ENCODE results near the gene NLE1.

Gene NLE1

GRCh38 chr17:35086164-35086563 lies 55.9 kb downstream of the NLE1 start:
- Mint-ChIP-seq H3K27me3 (ENCODE audit: low read depth) (peaks cover 7% of the 10 kb centered on the region), H3K4me1 (peaks cover 26% of the 10 kb centered on the region), H3K9me3 (no peaks in the 10 kb centered on the region), H3K4me3 (peak overlapping the region; percentile 31 to 59 (median 49)), H3K27ac (no peak overlapping the region), H3K36me3 (ENCODE audit: low read depth) (no peaks in the 10 kb centered on the region)
- TF ChIP-seq CTCF (IDR thresholded peaks at IDR 0.05; ENCODE audit: unreplicated experiment in 3 of 3): no peak

- no peaks in the 10 kb centered on the region for H3K9me3 Mint-ChIP-seq
- H3K27ac Mint-ChIP-seq: no peak overlapping the region
- H3K27me3 Mint-ChIP-seq (ENCODE audit: low read depth): peaks cover 5% of the 10 kb centered on the region
- no peak overlapping the region for H3K4me3 Mint-ChIP-seq
- TF ChIP-seq CTCF (IDR thresholded peaks at IDR 0.05; ENCODE audit: unreplicated experiment in 3 of 3): no peak
- peaks cover 24% of the 10 kb centered on the region for H3K4me1 Mint-ChIP-seq
- no peaks in the 10 kb centered on the region for H3K36me3 Mint-ChIP-seq (ENCODE audit: low read depth)
Observed at GRCh38 chr17:35084987-35085386, 57.1 kb downstream of the NLE1 start.

- H3K9me3 Mint-ChIP-seq: no peaks in the 10 kb centered on the region
- H3K4me3 Mint-ChIP-seq: no peak overlapping the region
- TF ChIP-seq CTCF (IDR thresholded peaks at IDR 0.05; ENCODE audit: unreplicated experiment in 3 of 3): no peak
- no peaks in the 10 kb centered on the region for H3K36me3 Mint-ChIP-seq (ENCODE audit: low read depth)
- no peak overlapping the region for H3K27ac Mint-ChIP-seq
- peaks cover 20% of the 10 kb centered on the region for H3K4me1 Mint-ChIP-seq
- peaks cover 5% of the 10 kb centered on the region for H3K27me3 Mint-ChIP-seq (ENCODE audit: low read depth)
Observed at GRCh38 chr17:35083071-35083470, 59.0 kb downstream of the NLE1 start.

GRCh38 chr17:35082073-35082657 lies 59.9 kb downstream of the NLE1 start:
- H3K4me3 Mint-ChIP-seq: no peak overlapping the region
- TF ChIP-seq CTCF (IDR thresholded peaks at IDR 0.05; ENCODE audit: unreplicated experiment in 3 of 3): no peak
- H3K9me3 Mint-ChIP-seq: no peaks in the 10 kb centered on the region
- peaks cover 5% of the 10 kb centered on the region for H3K27me3 Mint-ChIP-seq (ENCODE audit: low read depth)
- H3K36me3 Mint-ChIP-seq (ENCODE audit: low read depth): no peaks in the 10 kb centered on the region
- peaks cover 12% of the 10 kb centered on the region for H3K4me1 Mint-ChIP-seq
- H3K27ac Mint-ChIP-seq: no peak overlapping the region

- no peak for TF ChIP-seq CTCF (IDR thresholded peaks at IDR 0.05; ENCODE audit: unreplicated experiment in 3 of 3)
- Mint-ChIP-seq H3K4me1 (peaks cover 12% of the 10 kb centered on the region), H3K27ac (no peak overlapping the region), H3K9me3 (no peaks in the 10 kb centered on the region), H3K36me3 (ENCODE audit: low read depth) (no peaks in the 10 kb centered on the region), H3K4me3 (no peak overlapping the region), H3K27me3 (ENCODE audit: low read depth) (no peaks in the 10 kb centered on the region)
Observed at GRCh38 chr17:35081638-35082037, 60.5 kb downstream of the NLE1 start.

GRCh38 chr17:35080536-35080935 lies 61.6 kb downstream of the NLE1 start:
- peaks cover 12% of the 10 kb centered on the region for H3K4me1 Mint-ChIP-seq
- no peak overlapping the region for H3K27ac Mint-ChIP-seq
- no peak overlapping the region for H3K4me3 Mint-ChIP-seq
- no peak for TF ChIP-seq CTCF (IDR thresholded peaks at IDR 0.05; ENCODE audit: unreplicated experiment in 3 of 3)
- no peaks in the 10 kb centered on the region for H3K36me3 Mint-ChIP-seq (ENCODE audit: low read depth)
- no peaks in the 10 kb centered on the region for H3K27me3 Mint-ChIP-seq (ENCODE audit: low read depth)
- no peaks in the 10 kb centered on the region for H3K9me3 Mint-ChIP-seq

Data from nephron (organoid).